ENCODE data around the gene PRLHR. TPM values are rescaled to one million over a fixed set of nuclear protein-coding genes. Genes with fewer than 3 reads are reported as not detected.
A peak's percentile ranks its signal among the peaks of the same experiment; 100 is the strongest.
"Not testable (repeated sequence)": the region's sequence is repeated elsewhere in the genome, so short reads cannot be mapped to it uniquely, and the experiment has no call there.

The PRLHR gene
- not detected for total RNA-seq

- DNase-seq = peak; percentile 22
- Mint-ChIP-seq H3K9me3 (no peaks in the 10 kb centered on the region), H3K27ac (no peak within 1 kb of the TSS), H3K4me3 (no peak within 1 kb of the TSS), H3K27me3 (peaks cover 52% of the 10 kb centered on the region), H3K4me1 (ENCODE audit: low read depth) (peaks cover 18% of the 10 kb centered on the region), H3K36me3 (no peaks in the 10 kb centered on the region)
- intact Hi-C loops (cut with micrococcal nuclease) = no loop called here
- ChIA-PET POLR2A (interaction anchor here (1.2 kb wide), 1 partner anchor 15 kb away, joined by 3 read pairs; no protein-coding TSS in a partner anchor), CTCF (interaction anchor here (0.7 to 1.2 kb wide), 2 partner anchors 27 to 158 kb away, joined by 3 to 4 read pairs; no protein-coding TSS in a partner anchor)
Observed at GRCh38 chr10:118595598-118596425, at the start of gene PRLHR. Gene PRLHR (minus strand): TSS chr10:118595648. CDS start chr10:118595244, 404 bp downstream.

GRCh38 chr10:118642228-118642627 lies 46.8 kb upstream of the PRLHR start:
- no peak overlapping the region for H3K4me3 Mint-ChIP-seq
- intact Hi-C loops (cut with micrococcal nuclease) = no loop called here
- H3K4me1 Mint-ChIP-seq (ENCODE audit: low read depth) = no peaks in the 10 kb centered on the region
- no peak for DNase-seq
- H3K27me3 Mint-ChIP-seq = no peaks in the 10 kb centered on the region
- H3K27ac Mint-ChIP-seq = no peak overlapping the region
- H3K36me3 Mint-ChIP-seq = no peaks in the 10 kb centered on the region
- H3K9me3 Mint-ChIP-seq = peaks cover 9% of the 10 kb centered on the region
- ChIA-PET CTCF (no interaction called here), POLR2A (no interaction called here)

GRCh38 chr10:118638680-118639079 lies 43.2 kb upstream of the PRLHR start:
- DNase-seq = no peak
- intact Hi-C loops (cut with micrococcal nuclease) = no loop called here
- Mint-ChIP-seq H3K4me3 (no peak overlapping the region), H3K4me1 (ENCODE audit: low read depth) (no peaks in the 10 kb centered on the region), H3K36me3 (no peaks in the 10 kb centered on the region), H3K9me3 (peaks cover 9% of the 10 kb centered on the region), H3K27me3 (no peaks in the 10 kb centered on the region), H3K27ac (no peak overlapping the region)
- ChIA-PET CTCF (no interaction called here), POLR2A (no interaction called here)

- Mint-ChIP-seq H3K4me1 (ENCODE audit: low read depth) (no peaks in the 10 kb centered on the region), H3K27me3 (no peaks in the 10 kb centered on the region), H3K36me3 (no peaks in the 10 kb centered on the region), H3K9me3 (peaks cover 9% of the 10 kb centered on the region), H3K4me3 (no peak overlapping the region), H3K27ac (no peak overlapping the region)
- intact Hi-C loops (cut with micrococcal nuclease) = no loop called here
- DNase-seq = no peak
- ChIA-PET CTCF (interaction anchor here (0.9 kb wide), 1 partner anchor 8 kb away, joined by 5 read pairs; no protein-coding TSS in a partner anchor), POLR2A (no interaction called here)
Observed at GRCh38 chr10:118635674-118636402, 40.4 kb upstream of the PRLHR start.

- no peak overlapping the region for H3K27ac Mint-ChIP-seq
- ChIA-PET CTCF (no interaction called here), POLR2A (no interaction called here)
- H3K9me3 Mint-ChIP-seq = no peaks in the 10 kb centered on the region
- intact Hi-C loops (cut with micrococcal nuclease) = no loop called here
- no peak overlapping the region for H3K4me3 Mint-ChIP-seq
- no peak for DNase-seq
- no peaks in the 10 kb centered on the region for H3K27me3 Mint-ChIP-seq
- H3K36me3 Mint-ChIP-seq = no peaks in the 10 kb centered on the region
- H3K4me1 Mint-ChIP-seq (ENCODE audit: low read depth) = no peaks in the 10 kb centered on the region
Observed at GRCh38 chr10:118633786-118634185, 38.3 kb upstream of the PRLHR start.

- POLR2A ChIA-PET = no interaction called here
- no peaks in the 10 kb centered on the region for H3K36me3 Mint-ChIP-seq
- intact Hi-C loops (cut with micrococcal nuclease) = no loop called here
- H3K27ac Mint-ChIP-seq = no peak overlapping the region
- no peak overlapping the region for H3K4me3 Mint-ChIP-seq
- no peak for DNase-seq
- H3K27me3 Mint-ChIP-seq = peaks cover 4% of the 10 kb centered on the region
- H3K4me1 Mint-ChIP-seq (ENCODE audit: low read depth) = no peaks in the 10 kb centered on the region
- H3K9me3 Mint-ChIP-seq = no peaks in the 10 kb centered on the region
- CTCF ChIA-PET = interaction anchor here (0.6 kb wide), 1 partner anchor 171 kb away, joined by 3 read pairs; no protein-coding TSS in a partner anchor
Observed at GRCh38 chr10:118629211-118629610, 33.8 kb upstream of the PRLHR start.

- Mint-ChIP-seq H3K4me3 (no peak overlapping the region), H3K9me3 (no peaks in the 10 kb centered on the region), H3K36me3 (no peaks in the 10 kb centered on the region), H3K27me3 (peaks cover 4% of the 10 kb centered on the region), H3K27ac (no peak overlapping the region), H3K4me1 (ENCODE audit: low read depth) (no peaks in the 10 kb centered on the region)
- intact Hi-C loops (cut with micrococcal nuclease) = no loop called here
- ChIA-PET CTCF (interaction anchor here (1.8 kb wide), 1 partner anchor 8 kb away, joined by 5 read pairs; no protein-coding TSS in a partner anchor), POLR2A (no interaction called here)
- no peak for DNase-seq
Observed at GRCh38 chr10:118628397-118628796, 32.9 kb upstream of the PRLHR start.

GRCh38 chr10:118626953-118627352 lies 31.5 kb upstream of the PRLHR start:
- peaks cover 4% of the 10 kb centered on the region for H3K27me3 Mint-ChIP-seq
- no peak overlapping the region for H3K4me3 Mint-ChIP-seq
- H3K36me3 Mint-ChIP-seq = no peaks in the 10 kb centered on the region
- intact Hi-C loops (cut with micrococcal nuclease) = no loop called here
- peaks cover under 1% of the 10 kb centered on the region for H3K4me1 Mint-ChIP-seq (ENCODE audit: low read depth)
- H3K9me3 Mint-ChIP-seq = no peaks in the 10 kb centered on the region
- no peak overlapping the region for H3K27ac Mint-ChIP-seq
- DNase-seq = no peak
- ChIA-PET POLR2A (no interaction called here), CTCF (interaction anchor here (0.6 to 1.8 kb wide), 3 partner anchors 9 to 252 kb away, joined by 5 to 7 read pairs (median 5); no protein-coding TSS in a partner anchor)

- H3K4me1 Mint-ChIP-seq (ENCODE audit: low read depth) = peaks cover 11% of the 10 kb centered on the region
- no peaks in the 10 kb centered on the region for H3K36me3 Mint-ChIP-seq
- POLR2A ChIA-PET = no interaction called here
- H3K27ac Mint-ChIP-seq = no peak overlapping the region
- intact Hi-C loops (cut with micrococcal nuclease) = no loop called here
- DNase-seq = no peak
- CTCF ChIA-PET = interaction anchor here (0.6 kb wide), 1 partner anchor 18 kb away, joined by 3 read pairs; no protein-coding TSS in a partner anchor
- peaks cover 4% of the 10 kb centered on the region for H3K27me3 Mint-ChIP-seq
- H3K4me3 Mint-ChIP-seq = no peak overlapping the region
- no peaks in the 10 kb centered on the region for H3K9me3 Mint-ChIP-seq
Observed at GRCh38 chr10:118625504-118625903, 30.1 kb upstream of the PRLHR start.

GRCh38 chr10:118624747-118625146 lies 29.3 kb upstream of the PRLHR start:
- DNase-seq = no peak
- ChIA-PET POLR2A (no interaction called here), CTCF (no interaction called here)
- peaks cover 4% of the 10 kb centered on the region for H3K27me3 Mint-ChIP-seq
- no peak overlapping the region for H3K4me3 Mint-ChIP-seq
- no peaks in the 10 kb centered on the region for H3K9me3 Mint-ChIP-seq
- intact Hi-C loops (cut with micrococcal nuclease) = no loop called here
- H3K36me3 Mint-ChIP-seq = no peaks in the 10 kb centered on the region
- H3K4me1 Mint-ChIP-seq (ENCODE audit: low read depth) = peaks cover 11% of the 10 kb centered on the region
- H3K27ac Mint-ChIP-seq = no peak overlapping the region

- Mint-ChIP-seq H3K27me3 (peaks cover 4% of the 10 kb centered on the region), H3K4me3 (no peak overlapping the region), H3K27ac (no peak overlapping the region), H3K9me3 (no peaks in the 10 kb centered on the region), H3K36me3 (no peaks in the 10 kb centered on the region), H3K4me1 (ENCODE audit: low read depth) (peaks cover 11% of the 10 kb centered on the region)
- ChIA-PET POLR2A (no interaction called here), CTCF (no interaction called here)
- intact Hi-C loops (cut with micrococcal nuclease) = no loop called here
- peak; percentile 28 for DNase-seq
Observed at GRCh38 chr10:118621304-118621942, 26.0 kb upstream of the PRLHR start.

GRCh38 chr10:118613863-118614262 lies 18.4 kb upstream of the PRLHR start:
- H3K4me1 Mint-ChIP-seq (ENCODE audit: low read depth); H3K36me3 Mint-ChIP-seq; POLR2A ChIA-PET; H3K9me3 Mint-ChIP-seq; H3K4me3 Mint-ChIP-seq; CTCF ChIA-PET; DNase-seq; H3K27ac Mint-ChIP-seq; H3K27me3 Mint-ChIP-seq; intact Hi-C loops (cut with micrococcal nuclease): not testable (repeated sequence)

All from activated CD4-positive, alpha-beta memory T cell treated with anti-CD3 and anti-CD28 coated beads for 36 hours (primary cell).